Thymus (tissue), 14 donors: ENCODE results near the gene MFSD2B. TPM values are rescaled to one million over a fixed set of nuclear protein-coding genes. Genes with fewer than 3 reads are reported as not detected.

ENCODE experiments used
- DNase-seq, 9 donors: peaks; one replicate each; pipeline ENCODE4 v3.0.0-alpha.2; 2013; ENCODE audit warnings: low spot score in 9 of 9, low read depth in 6 of 9, missing footprints in 1 of 9
- H3K27ac ChIP-seq, 2 donors: one replicate each; pipeline ENCODE4 v1.5.1; 2013; ENCODE audit warnings: control low read depth in 1 of 2, low read depth in 1 of 2, low read length in 1 of 2, mild to moderate bottlenecking in 1 of 2, moderate library complexity in 1 of 2
- H3K27me3 ChIP-seq, 2 donors: one replicate each; pipeline ENCODE4 v1.5.1; 2013; ENCODE audit warnings: low read length in 1 of 2; ENCODE audit not compliant: control insufficient read depth in 2 of 2, insufficient read depth in 1 of 2
- H3K36me3 ChIP-seq, 2 donors: one replicate each; pipeline ENCODE4 v1.5.1; 2013; ENCODE audit warnings: low read length in 1 of 2, mild to moderate bottlenecking in 1 of 2, moderate library complexity in 1 of 2; ENCODE audit not compliant: control insufficient read depth in 2 of 2, insufficient read depth in 2 of 2
- H3K4me1 ChIP-seq, 2 donors: one replicate each; pipeline ENCODE4 v1.5.1; 2013; ENCODE audit warnings: low read length in 2 of 2; ENCODE audit not compliant: control insufficient read depth in 2 of 2, insufficient read depth in 2 of 2
- H3K4me3 ChIP-seq, 2 donors: one replicate each; pipeline ENCODE4 v1.5.1; 2013; ENCODE audit warnings: low read length in 2 of 2, control low read depth in 1 of 2, mild to moderate bottlenecking in 1 of 2
- H3K9me3 ChIP-seq, 2 donors: one replicate each; pipeline ENCODE4 v1.5.1; 2013; ENCODE audit warnings: low read length in 1 of 2, mild to moderate bottlenecking in 1 of 2; ENCODE audit not compliant: control insufficient read depth in 2 of 2, insufficient read depth in 1 of 2
- WGBS: extraction: QIAGEN DNeasy Blood & Tissue Kit; methylation state at CpG from one replicate; pipeline ENCODE4 v1.1.7; 2013; 5-methylcytosine and 5-hydroxymethylcytosine counted together
- long read RNA-seq, 10 donors: transcript quantifications; one replicate each; lab custom pipeline, GENCODE V29; 2026
- polyA plus RNA-seq: library from polyadenylated mRNA; stranded (reverse); fragments of 200-250 nt; gene quantifications from one replicate; pipeline ENCODE4 v1.2.3, GENCODE V29; 2013
- total RNA-seq: library from RNA; stranded (reverse); fragments of 120-200 nt; gene quantifications from one replicate; pipeline ENCODE4 v1.2.4, GENCODE V29; 2013
- donor health status: healthy.

The MFSD2B gene
- 0.19 TPM for total RNA-seq
- polyA plus RNA-seq = 0.21 TPM
- long read RNA-seq, donor 1 = 0 reads
- long read RNA-seq, donor 2, partial matches to known transcripts = 16 of 16 reads
- long read RNA-seq, donor 2, other reads (novel, unspliced or antisense) = 0 of 16 reads
- long read RNA-seq, donor 3, partial matches to known transcripts = 21 of 21 reads
- long read RNA-seq, donor 3, other reads (novel, unspliced or antisense) = 0 of 21 reads
- long read RNA-seq, donor 4, partial matches to known transcripts = 19 of 19 reads
- long read RNA-seq, donor 4, other reads (novel, unspliced or antisense) = 0 of 19 reads
- long read RNA-seq, donor 5, partial matches to known transcripts = 20 of 20 reads
- long read RNA-seq, donor 5, other reads (novel, unspliced or antisense) = 0 of 20 reads
- long read RNA-seq, donor 6, partial matches to known transcripts = 6 of 6 reads
- long read RNA-seq, donor 6, other reads (novel, unspliced or antisense) = 0 of 6 reads
- long read RNA-seq, donor 7 = 0 reads
- long read RNA-seq, donor 8 = 0 reads
- long read RNA-seq, donor 9, partial matches to known transcripts = 19 of 19 reads
- long read RNA-seq, donor 9, other reads (novel, unspliced or antisense) = 0 of 19 reads
- long read RNA-seq, donor 10, partial matches to known transcripts = 7 of 7 reads
- long read RNA-seq, donor 10, other reads (novel, unspliced or antisense) = 0 of 7 reads

GRCh38 chr2:24009680-24010476 lies at the start of gene MFSD2B:
Gene MFSD2B (plus strand): TSS chr2:24010085. CDS start chr2:24010097, 12 bp downstream.
- 5% methylated on average over 75 of the region's 75 CpGs for WGBS
- peak within 1 kb of the TSS in 1 of 2 donors; percentile 11 for H3K27ac ChIP-seq
- H3K27me3 ChIP-seq = peaks cover 12 to 36% of the 10 kb centered on the region in 2 donors
- H3K4me3 ChIP-seq = peak within 1 kb of the TSS; percentile 24 to 47
- peak in 1 of 9 donors; percentile 21 for DNase-seq
- H3K4me1 ChIP-seq = peaks cover 7 to 10% of the 10 kb centered on the region in 2 donors
- H3K9me3 ChIP-seq = peaks cover 0 to 6% of the 10 kb centered on the region in 2 donors
- H3K36me3 ChIP-seq = no peaks in the 10 kb centered on the region

GRCh38 chr2:23967846-23968245 lies 42.0 kb upstream of the MFSD2B start:
- Histone ChIP-seq H3K9me3 (no peaks in the 10 kb centered on the region), H3K4me3 (no peak overlapping the region), H3K27me3 (no peaks in the 10 kb centered on the region), H3K36me3 (peaks cover 2 to 3% of the 10 kb centered on the region in 2 donors), H3K27ac (no peak overlapping the region), H3K4me1 (no peaks in the 10 kb centered on the region)
- 98% methylated on average over 4 of the region's 4 CpGs for WGBS
- DNase-seq = no peak

DNA sequence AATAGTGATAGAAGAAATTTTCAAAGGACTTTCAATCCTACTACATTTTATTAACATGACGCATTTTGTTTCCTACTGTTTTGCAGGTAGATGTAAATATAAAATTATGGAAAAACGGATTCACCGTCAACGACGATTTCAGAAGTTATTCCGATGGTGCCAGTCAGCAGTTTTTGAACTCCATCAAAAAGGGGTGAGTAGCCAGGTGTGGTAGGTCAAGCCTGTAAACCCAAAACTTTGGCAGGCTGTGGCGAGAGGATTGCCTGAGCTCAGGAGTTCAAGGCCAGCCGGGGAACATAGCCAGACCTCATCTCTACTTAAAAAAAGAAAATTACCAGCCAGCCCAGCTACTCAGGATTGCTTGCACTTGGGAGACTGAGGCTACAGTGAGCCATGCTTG lies 33.0 kb upstream of the MFSD2B start:
- DNase-seq = no peak
- H3K36me3 ChIP-seq = peaks cover 10 to 17% of the 10 kb centered on the region in 2 donors
- H3K27ac ChIP-seq = no peak overlapping the region
- H3K27me3 ChIP-seq = no peaks in the 10 kb centered on the region
- no peaks in the 10 kb centered on the region for H3K9me3 ChIP-seq
- 99% methylated on average over 8 of the region's 8 CpGs for WGBS
- no peak overlapping the region for H3K4me3 ChIP-seq
- no peaks in the 10 kb centered on the region for H3K4me1 ChIP-seq

DNA sequence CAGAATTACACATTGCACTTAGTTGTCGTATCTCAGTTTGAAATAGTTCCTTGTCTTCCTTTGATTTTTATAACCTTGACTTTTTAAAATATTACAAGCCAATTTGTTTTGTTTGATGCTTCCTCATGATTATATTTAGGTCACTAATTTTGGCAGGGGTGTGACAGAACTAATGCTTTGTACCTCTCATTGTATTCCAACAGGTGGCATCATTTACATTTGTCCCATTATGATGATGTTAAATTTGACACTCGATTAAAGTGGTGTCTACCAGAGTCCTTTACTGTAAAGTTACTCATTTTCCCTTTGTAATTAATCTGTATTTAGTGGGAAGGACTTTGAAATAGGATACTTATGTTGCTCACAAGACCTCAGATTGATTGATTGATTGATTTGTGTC lies 21.5 kb upstream of the MFSD2B start:
- peak in 3 of 9 donors; percentile 2 to 35 (median 5) for DNase-seq
- Histone ChIP-seq H3K4me3 (no peak overlapping the region), H3K4me1 (no peaks in the 10 kb centered on the region), H3K36me3 (peaks cover 0 to 5% of the 10 kb centered on the region in 2 donors), H3K27me3 (no peaks in the 10 kb centered on the region), H3K27ac (no peak overlapping the region), H3K9me3 (peaks cover 0 to 2% of the 10 kb centered on the region in 2 donors)
- WGBS = 74% methylated on average over 2 of the region's 2 CpGs

- no peak overlapping the region for H3K27ac ChIP-seq
- no peaks in the 10 kb centered on the region for H3K9me3 ChIP-seq
- no peaks in the 10 kb centered on the region for H3K27me3 ChIP-seq
- DNase-seq = no peak
- 95% methylated on average over 1 of the region's 1 CpG for WGBS
- no peak overlapping the region for H3K4me3 ChIP-seq
- no peaks in the 10 kb centered on the region for H3K36me3 ChIP-seq
- H3K4me1 ChIP-seq = no peaks in the 10 kb centered on the region
Measured at GRCh38 chr2:23992931-23993330, 17.0 kb upstream of the MFSD2B start.

GRCh38 chr2:23993736-23994269 lies 16.1 kb upstream of the MFSD2B start:
- Histone ChIP-seq H3K27ac (no peak overlapping the region), H3K4me1 (no peaks in the 10 kb centered on the region), H3K4me3 (no peak overlapping the region), H3K27me3 (no peaks in the 10 kb centered on the region), H3K9me3 (no peaks in the 10 kb centered on the region), H3K36me3 (no peaks in the 10 kb centered on the region)
- WGBS = 98% methylated on average over 8 of the region's 8 CpGs
- no peak for DNase-seq

- H3K4me1 ChIP-seq = no peaks in the 10 kb centered on the region
- DNase-seq = no peak
- H3K36me3 ChIP-seq = peaks cover 0 to under 1% of the 10 kb centered on the region in 2 donors
- H3K27me3 ChIP-seq = no peaks in the 10 kb centered on the region
- H3K4me3 ChIP-seq = no peak overlapping the region
- WGBS = 90% methylated on average over 1 of the region's 1 CpG
- no peak overlapping the region for H3K27ac ChIP-seq
- no peaks in the 10 kb centered on the region for H3K9me3 ChIP-seq
Measured at GRCh38 chr2:23994567-23994966, 15.3 kb upstream of the MFSD2B start.

DNA sequence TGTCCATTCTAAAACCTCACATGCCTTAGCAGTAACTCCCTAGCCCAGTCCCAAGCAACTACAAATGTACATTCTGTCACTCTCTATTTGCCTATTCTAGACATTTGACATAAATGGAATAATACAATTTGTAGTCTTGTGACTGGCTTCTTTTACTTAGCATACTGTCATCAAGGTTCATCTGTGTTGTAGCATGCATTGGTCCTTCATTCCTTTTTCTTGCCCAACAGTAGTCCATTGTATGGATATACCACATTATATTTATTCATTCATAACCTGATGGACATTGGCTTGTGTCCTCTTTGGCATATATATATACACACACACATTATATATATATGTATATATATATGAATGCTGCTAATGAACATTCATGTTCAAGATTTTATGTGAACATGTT lies 2.2 kb upstream of the MFSD2B start:
- H3K4me3 ChIP-seq = no peak overlapping the region
- H3K27ac ChIP-seq = no peak overlapping the region
- peaks cover 7 to 10% of the 10 kb centered on the region in 2 donors for H3K4me1 ChIP-seq
- peaks cover 12 to 34% of the 10 kb centered on the region in 2 donors for H3K27me3 ChIP-seq
- DNase-seq = no peak
- H3K9me3 ChIP-seq = peaks cover 0 to 6% of the 10 kb centered on the region in 2 donors
- H3K36me3 ChIP-seq = no peaks in the 10 kb centered on the region
